GM12801 (cell line): ENCODE results near the gene SCYL2.

Experiments used
- TF ChIP-seq, protein P1 (sequence below): IDR thresholded peaks from one replicate; pipeline ENCODE4 v1.5.1; 2011; ENCODE audit warnings: control low read depth; ENCODE audit not compliant: insufficient read length; ENCODE audit errors: extremely low read depth

SCYL2 gene

DNA sequence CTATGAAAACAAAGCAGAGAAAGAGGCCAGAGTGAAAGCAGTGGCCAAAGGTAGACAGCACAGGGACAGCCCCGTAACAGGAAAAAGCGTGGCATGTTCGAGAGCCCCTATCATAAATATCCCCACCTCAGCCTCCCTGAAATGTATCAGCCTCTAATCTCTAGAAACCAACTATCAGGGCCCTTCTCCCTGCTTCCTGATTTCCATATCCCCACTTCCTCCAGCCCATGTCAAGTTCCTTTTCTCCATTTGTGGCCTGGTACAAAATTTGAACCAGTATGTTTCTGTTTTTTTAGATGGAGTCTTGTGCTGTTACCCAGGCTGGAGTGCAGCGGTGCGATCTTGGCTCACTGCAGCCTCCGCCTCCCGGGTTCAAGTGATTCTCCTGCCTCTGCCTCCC is 17.0 kb upstream of the SCYL2 start:
- TF ChIP-seq, protein P1, sequence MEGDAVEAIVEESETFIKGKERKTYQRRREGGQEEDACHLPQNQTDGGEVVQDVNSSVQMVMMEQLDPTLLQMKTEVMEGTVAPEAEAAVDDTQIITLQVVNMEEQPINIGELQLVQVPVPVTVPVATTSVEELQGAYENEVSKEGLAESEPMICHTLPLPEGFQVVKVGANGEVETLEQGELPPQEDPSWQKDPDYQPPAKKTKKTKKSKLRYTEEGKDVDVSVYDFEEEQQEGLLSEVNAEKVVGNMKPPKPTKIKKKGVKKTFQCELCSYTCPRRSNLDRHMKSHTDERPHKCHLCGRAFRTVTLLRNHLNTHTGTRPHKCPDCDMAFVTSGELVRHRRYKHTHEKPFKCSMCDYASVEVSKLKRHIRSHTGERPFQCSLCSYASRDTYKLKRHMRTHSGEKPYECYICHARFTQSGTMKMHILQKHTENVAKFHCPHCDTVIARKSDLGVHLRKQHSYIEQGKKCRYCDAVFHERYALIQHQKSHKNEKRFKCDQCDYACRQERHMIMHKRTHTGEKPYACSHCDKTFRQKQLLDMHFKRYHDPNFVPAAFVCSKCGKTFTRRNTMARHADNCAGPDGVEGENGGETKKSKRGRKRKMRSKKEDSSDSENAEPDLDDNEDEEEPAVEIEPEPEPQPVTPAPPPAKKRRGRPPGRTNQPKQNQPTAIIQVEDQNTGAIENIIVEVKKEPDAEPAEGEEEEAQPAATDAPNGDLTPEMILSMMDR: no peak

GRCh38 chr12:100251917-100252316 is 15.1 kb upstream of the SCYL2 start:
- TF ChIP-seq, protein P1: no peak

DNA sequence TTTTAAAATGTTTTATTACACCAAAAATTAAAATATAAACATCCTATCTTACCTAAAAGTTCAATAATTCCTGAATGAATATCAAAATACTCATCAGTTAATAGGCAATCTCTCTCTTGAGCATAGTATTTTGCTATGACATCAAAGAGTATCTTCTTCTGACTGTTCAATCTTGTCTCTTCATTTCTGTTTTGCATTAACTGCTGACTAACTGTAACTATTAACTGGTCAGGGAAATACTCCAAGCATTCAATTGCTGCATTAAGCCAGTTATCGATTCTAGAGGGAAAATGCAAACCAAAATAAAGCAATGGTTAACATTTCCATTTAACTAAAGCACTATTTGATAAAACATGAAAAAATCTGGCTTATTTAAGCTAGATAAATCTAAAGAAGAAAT is 13.5 kb upstream of the SCYL2 start:
- TF ChIP-seq, protein P1: no peak

GRCh38 chr12:100254876-100255275 is 12.1 kb upstream of the SCYL2 start:
- TF ChIP-seq, protein P1: no peak

DNA sequence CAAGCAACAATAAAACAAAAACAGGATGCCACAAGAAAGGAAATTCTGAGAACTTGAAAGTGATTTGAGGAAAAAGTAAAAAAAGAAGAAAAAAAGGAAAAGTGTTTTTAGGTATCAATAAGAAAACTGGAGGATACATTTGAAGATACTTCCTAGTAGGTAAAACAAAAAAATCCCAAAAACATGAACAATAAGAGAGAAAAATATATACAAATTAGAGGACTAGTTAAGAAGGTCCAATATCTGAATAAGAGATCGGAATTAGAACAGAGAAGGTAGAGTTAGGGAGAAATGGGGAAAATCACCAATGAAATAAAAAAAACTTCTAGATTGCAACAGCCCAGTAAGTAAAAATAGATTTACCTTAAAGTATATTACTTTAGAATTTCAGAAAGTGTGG is 8.8 kb upstream of the SCYL2 start:
- TF ChIP-seq, protein P1: no peak

DNA sequence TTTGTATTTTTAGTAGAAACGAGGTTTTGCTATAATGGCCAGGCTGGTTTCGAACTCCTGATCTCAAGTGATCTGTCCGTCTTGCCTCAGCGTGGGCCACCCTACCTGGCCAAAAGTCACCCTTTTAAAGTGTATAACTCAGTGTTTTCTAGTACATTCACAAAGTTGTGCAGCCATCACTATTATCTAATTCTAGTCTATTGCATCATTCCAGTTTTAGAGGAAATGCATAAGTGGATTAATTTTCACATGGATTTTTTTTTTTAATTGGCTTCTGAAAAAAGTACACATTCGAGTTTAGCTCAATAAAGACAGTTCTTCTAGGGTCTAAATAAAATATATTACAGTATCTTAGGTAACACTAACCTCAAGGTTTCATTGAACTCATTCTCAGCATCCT is 3.8 kb upstream of the SCYL2 start:
- TF ChIP-seq, protein P1: no peak

DNA sequence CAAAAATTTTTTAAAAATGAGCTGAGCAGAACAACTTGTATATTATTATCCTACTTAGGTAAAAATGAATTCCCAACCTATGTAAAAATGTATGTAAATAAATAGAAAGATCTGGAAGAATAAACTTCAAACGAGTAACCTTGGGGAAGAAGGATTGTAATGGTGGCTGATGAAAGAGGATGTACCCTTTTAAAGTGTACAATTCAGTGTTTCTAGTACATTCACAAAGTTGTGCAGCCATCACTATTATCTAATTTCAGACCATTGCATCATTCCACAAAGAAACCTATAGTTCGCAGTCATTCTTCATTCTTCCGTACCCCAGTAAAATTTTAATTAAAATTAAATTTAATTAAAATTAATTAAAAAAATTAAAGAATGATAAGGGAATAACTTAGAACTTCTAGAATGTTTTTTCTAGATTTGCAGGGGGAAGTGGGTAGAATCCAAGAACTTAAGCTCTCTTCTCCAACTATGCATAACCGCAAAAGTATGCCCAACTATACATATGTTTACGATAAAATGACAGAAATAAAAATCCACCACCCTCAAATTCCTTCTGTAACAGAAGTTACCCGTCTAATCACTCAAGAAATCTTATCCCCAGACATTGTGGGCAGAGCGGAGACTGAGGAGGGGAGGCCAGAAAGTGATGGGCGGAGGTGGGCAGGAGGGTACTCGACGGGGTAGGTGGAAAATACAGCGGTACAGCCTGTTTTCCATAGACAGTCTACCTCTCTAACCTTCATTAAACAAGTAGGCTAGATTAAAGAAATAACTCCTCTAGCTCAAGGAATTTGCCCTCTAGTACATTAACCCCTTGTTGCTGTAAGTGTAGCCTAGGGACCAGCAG is 1.0 kb upstream of the SCYL2 start:
- TF ChIP-seq, protein P1: no peak
